Thyroid gland (tissue), 4 donors: Measurements from ENCODE around the gene STK4.

Source experiments
- CTCF ChIP-seq, 6 experiments: fragments of 200-600 bp in 3 of 6; fragments of 450-650 bp in 3 of 6; sonication (generic) in 3 of 6; IDR thresholded peaks; one replicate each; pipeline ENCODE4 v1.5.1; 2016 to 2019; ENCODE audit warnings: antibody characterized with exemption in 6 of 6, mild to moderate bottlenecking in 2 of 6, inconsistent platforms in 1 of 6, moderate library complexity in 1 of 6
- POLR2A ChIP-seq, 2 donors: fragments of 450-650 bp; IDR thresholded peaks; one replicate each; pipeline ENCODE4 v1.6.1; 2017; ENCODE audit warnings: antibody characterized with exemption in 2 of 2, mild to moderate bottlenecking in 2 of 2, moderate library complexity in 1 of 2

DNA sequence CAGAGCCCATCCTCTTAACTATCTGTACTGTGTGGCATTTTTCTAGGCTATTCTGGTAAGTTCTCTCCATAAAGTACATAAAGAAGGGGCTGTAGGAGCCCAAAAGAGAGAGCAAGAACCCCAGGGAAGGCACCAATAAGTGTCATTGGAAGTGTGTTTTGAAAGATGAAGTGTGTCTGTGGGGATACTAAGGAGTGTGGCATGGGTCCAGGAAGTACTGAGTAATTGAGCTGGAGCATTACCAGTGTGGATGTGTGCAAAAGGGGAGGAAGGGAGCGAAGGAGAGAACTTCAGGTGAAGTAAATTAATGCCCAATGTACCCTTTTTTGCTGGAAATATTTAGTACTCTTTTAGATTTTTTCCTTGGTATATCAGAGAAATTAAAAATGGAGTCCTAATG is 70.7 kb downstream of the STK4 start:
- TF ChIP-seq POLR2A (IDR thresholded peaks at IDR 0.05), result no peak
- TF ChIP-seq CTCF (IDR thresholded peaks at IDR 0.05), result no peak
